Cardiac fibroblast (primary cell): ENCODE data around the gene SP3.

ENCODE experiments used
- DNase-seq, 2 donors: peaks; one replicate each; pipeline versions ENCODE4 v3.0.0 to v3.0.0-alpha.2; 2010; ENCODE audit warnings: low read depth in 2 of 2
- H3K4me3 ChIP-seq, 2 donors: replicated peaks in 1 of 2; 1 replicate in 1 of 2; 2 replicates in 1 of 2; pipeline ENCODE4 v1.5.1; 2011; ENCODE audit warnings: low read depth in 2 of 2, low read length in 2 of 2, mild to moderate bottlenecking in 2 of 2, moderate library complexity in 1 of 2
- CTCF ChIP-seq: IDR thresholded peaks from one replicate; pipeline ENCODE4 v1.5.1; 2011; ENCODE audit warnings: low read depth, mild to moderate bottlenecking, low read length, inconsistent platforms

Gene SP3

GRCh38 chr2:173929441-173929840 is 35.7 kb downstream of the SP3 start:
- peak; percentile 31 to 50 for DNase-seq
- H3K4me3 ChIP-seq = no peak overlapping the region
- no peak for TF ChIP-seq CTCF

GRCh38 chr2:173926875-173927274 is 38.3 kb downstream of the SP3 start:
- no peak for TF ChIP-seq CTCF
- no peak for DNase-seq
- H3K4me3 ChIP-seq = no peak overlapping the region

GRCh38 chr2:173924285-173924684 is 40.9 kb downstream of the SP3 start:
- no peak overlapping the region for H3K4me3 ChIP-seq
- no peak for TF ChIP-seq CTCF
- no peak for DNase-seq

DNA sequence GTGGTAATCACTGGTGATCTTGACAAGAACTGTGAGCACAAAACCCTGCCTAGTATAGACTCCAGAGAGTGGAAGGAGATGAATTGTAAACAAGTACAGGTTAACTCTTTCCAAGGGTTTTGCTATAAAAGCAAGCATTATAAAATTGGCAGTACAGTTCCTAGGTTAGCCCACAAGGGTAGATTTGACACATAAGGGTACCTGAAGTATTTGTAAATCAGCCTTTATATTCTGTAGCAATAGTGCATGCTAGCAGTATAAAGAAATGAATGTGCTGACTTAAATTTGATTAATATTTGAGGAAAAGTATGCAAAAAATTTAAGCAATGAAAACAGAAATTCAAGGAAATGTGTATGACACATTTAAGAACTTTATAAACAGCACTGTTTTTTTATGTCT is 42.4 kb downstream of the SP3 start:
- no peak overlapping the region for H3K4me3 ChIP-seq
- DNase-seq = peak in 1 of 2 donors; percentile 13
- TF ChIP-seq CTCF = no peak

GRCh38 chr2:173922068-173922467 is 43.1 kb downstream of the SP3 start:
- no peak overlapping the region for H3K4me3 ChIP-seq
- TF ChIP-seq CTCF = no peak
- no peak for DNase-seq

- no peak overlapping the region for H3K4me3 ChIP-seq
- DNase-seq = no peak
- TF ChIP-seq CTCF = no peak
Measured at GRCh38 chr2:173914055-173914927, 50.9 kb downstream of the SP3 start.

- peak in 1 of 2 donors; percentile 49 for DNase-seq
- no peak overlapping the region for H3K4me3 ChIP-seq
- TF ChIP-seq CTCF = no peak
Measured at GRCh38 chr2:173909846-173910245, 55.3 kb downstream of the SP3 start.
